Retina (tissue), 1 donor: ENCODE results near the gene SCYGR6.

Experiments used
- DNase-seq: peaks from one replicate; pipeline ENCODE4 v3.0.0-alpha.2; 2016

The SCYGR6 gene

DNA sequence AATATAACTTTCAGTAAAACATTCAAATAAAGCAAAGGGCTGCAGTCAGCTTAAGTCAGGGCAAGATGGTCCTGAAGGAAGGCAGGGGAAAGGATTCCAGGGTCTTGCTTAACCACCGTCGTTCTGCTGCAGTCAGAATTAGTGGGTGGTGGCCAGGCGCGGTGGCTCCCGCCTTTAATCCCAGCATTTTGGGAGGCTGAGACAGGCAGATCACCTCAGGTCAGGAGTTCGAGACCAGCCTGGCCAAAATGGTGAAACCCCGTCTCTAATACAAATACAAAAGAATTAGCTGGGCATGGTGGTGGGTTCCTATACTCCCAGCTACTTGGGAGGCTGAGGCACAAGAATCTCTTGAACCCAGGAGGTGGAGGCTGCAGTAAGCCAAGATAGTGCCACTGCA lies 13.6 kb downstream of the SCYGR6 start:
- no peak for DNase-seq

DNA sequence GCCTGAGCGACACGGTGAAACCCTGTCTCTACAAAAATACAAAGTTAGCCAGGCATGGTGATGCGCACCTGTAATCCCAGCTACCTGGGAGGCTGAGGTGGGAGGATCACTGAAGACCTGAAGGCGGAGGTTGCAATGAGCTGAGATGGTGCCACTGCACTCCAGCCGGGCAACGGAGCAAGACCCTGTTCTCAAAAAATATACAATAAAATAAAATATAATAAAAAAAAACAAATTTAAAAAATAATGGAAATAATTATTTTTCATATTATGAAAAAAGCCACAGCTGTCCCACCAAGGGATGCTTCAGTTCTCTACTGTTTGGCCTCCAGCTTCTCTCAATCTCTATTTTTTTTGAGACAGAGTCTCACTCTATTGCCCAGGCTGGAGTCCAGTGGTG lies 17.2 kb downstream of the SCYGR6 start:
- no peak for DNase-seq

DNA sequence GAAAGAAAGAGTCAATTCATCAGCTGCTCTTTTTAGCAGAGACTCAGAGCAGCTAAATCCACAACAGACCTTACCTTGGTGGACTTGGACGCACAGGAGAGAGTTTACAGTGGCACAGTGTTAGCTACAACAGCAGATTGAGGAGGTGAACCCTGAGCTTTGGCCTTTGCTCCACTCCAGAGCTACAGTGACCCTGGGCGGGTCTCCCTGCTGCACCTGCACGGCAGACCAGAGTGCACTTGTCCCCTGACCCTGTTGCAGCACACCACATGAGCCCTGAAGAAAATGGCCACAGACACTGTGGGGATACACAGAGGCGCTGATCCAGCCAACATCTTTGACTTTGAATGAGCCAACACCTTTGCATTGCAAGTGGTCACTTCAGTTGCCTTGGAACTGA lies 17.7 kb downstream of the SCYGR6 start:
- DNase-seq: no peak

DNA sequence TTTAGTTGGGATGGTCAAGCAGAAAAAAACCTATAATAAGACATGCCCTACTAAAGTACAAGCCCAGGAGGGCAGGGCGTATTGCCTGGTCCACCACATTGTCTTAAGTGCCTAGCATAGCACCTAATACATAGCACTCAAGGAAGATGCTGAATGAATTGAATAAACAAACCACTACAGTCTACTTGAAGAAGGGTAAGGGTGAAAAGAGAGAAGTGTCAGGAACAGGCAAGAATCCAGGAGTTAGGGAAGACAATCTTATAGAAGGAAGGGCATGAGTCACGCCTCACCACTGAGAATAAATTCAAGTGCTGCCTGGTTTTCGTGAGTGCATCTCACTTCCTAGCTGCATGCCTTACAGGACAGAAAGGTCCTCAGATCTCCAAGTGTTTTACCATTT lies 20.6 kb downstream of the SCYGR6 start:
- no peak for DNase-seq

DNA sequence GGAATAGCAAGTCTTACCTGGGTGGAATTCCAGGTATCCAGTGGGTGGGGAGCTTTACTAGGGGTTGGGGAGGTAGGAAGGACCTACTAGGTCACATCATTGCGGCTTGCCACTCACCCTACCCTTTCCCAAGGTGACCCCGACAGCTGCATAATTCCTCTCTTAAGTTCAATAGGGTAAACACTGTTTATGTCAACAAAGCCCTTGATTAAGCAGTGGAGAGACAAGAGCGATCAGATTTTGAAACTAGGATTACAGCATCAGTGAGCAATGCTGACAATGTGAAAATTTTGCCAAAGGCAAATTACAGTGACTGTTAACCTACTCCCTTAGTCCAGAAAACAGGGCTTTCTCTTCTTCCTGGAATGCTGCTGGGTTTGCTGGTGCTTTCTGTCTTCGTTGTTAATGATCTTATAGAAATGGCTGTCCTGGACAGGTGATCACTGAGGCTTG lies 21.3 kb downstream of the SCYGR6 start:
- no peak for DNase-seq

DNA sequence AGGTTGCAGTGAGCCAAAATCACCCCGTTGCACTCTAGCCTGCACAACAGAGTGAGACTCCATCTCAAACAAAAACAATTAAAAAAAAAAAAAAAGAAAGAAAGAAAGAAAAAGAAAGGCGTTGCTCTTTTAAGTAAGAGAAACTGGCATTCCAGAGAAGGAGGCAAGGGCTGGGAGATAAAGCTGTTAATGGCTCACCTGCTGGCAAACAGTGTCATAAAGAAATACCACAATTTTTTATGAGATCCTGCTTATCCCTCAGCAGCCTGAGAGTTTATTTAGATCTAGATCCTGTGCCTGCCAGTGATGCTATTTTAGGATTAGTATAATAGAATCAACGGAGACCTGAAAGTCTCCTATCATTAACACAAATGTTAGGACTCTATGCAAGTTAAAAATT lies 23.0 kb downstream of the SCYGR6 start:
- DNase-seq: no peak

DNA sequence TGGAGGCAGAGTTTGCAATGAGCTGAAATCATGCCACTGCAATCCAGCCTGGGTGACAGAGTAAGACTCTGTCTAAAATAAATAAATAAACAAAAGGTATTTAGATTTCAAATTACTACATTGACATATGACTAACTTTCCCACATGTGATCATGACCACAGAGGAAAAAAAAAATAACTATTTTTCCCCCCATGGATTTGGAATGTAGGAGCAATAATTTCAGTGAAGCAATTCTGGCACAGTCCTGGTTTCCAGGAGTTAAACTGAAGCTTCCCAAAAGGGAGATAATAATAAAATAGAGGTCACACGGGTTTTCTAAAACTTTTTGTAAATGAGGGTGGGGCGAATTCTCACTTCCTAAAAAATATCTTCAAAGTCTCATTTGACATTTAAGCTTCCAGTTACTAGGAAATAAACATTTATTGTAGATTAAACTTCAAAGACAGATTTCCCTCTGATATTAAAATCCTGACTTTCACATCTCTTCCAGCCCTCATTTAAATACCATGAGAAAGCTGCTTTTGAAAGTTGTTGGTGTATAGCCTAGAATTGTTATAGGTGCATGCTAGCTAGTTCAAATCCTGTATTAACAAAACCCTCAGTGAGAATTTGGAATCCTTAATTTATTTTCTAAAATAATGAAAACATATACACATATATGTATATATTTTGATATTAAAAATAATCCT lies 27.4 kb downstream of the SCYGR6 start:
- DNase-seq: no peak

DNA sequence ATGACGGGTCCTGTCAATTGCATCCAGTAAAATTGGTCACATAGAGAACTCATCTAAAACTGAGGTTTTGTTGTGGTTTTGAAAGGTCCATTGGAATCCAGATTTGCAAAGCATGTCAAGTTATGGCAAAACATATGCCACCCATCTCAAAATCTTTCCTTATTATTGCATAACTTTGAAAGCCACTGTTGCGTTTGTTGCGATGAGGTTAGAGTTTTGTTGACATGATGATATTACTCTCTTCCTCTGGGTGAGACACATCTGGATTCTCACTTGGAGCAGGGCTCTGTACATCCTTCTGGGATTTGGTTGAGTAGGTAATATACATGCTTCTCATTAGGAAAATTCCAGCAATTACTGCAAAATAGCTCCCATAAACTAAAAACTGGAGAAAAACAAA lies 37.4 kb downstream of the SCYGR6 start:
- no peak for DNase-seq

DNA sequence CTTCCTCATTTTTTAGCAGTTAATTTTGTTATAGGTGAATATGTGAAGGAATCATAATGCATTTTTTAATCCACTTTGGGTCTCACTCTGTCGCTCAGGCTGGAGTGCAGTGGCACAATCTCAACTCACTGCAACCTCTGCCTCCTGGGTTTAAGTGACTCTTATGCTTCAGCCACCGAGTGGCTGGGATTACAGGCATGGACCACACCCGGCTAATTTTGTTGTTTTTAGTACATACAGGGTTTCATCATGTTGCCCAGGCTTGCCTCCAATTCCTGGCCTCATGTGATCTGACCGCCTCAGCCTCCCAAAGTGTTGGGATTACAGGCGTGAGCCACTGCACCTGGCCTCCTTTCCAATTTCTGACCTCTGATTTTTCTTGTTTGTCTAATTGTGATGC lies 40.3 kb downstream of the SCYGR6 start:
- no peak for DNase-seq

DNA sequence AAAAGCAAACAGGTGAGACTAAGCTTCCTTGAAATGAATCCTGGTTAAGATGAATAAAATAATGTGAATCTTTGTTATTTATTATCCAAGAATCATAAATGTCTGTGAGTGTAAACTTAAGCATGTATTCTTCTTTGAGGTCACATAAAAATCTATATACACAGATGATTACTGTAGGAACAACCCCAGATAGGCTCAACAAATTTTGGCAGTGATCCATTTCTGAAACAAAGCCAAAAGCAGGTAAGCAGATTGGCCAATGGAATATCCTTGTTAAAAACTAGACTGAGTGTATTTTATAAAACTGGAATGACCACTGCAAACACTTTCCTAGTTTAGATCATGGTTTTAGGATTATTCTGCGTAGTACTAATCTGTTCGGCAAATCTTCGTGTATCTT lies 46.6 kb downstream of the SCYGR6 start:
- DNase-seq: no peak

DNA sequence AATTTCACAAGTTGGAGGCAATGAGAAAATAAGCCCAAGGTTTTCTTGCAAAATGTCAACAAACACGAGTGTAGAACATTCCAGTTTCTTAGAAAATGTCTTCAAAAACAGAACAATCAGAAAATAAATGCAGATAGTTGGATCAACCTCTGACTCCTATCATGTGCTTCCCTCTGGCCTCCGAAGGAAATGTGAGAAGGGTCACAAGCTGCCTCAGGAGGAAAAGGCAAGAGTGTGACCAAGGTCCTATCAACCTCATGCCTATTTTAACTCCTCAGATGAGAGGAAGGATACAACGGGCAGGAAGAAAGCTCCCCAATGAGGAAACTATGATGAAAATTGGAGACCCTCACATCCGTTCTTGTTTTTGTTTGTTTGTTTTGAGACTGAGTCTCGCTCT lies 50.1 kb downstream of the SCYGR6 start:
- DNase-seq: no peak
